Measurements from ENCODE around the gene ITPKB. TPM values are rescaled to one million over a fixed set of nuclear protein-coding genes. Genes with fewer than 3 reads are reported as not detected.
"Not testable (repeated sequence)": the region's sequence is repeated elsewhere in the genome, so short reads cannot be mapped to it uniquely, and the experiment has no call there.

The ITPKB gene
- total RNA-seq, 5 donors from 2014 or later (not counting 1 experiment from before 2014, with no cell fraction given), result 153 to 351 (median 179) TPM

DNA sequence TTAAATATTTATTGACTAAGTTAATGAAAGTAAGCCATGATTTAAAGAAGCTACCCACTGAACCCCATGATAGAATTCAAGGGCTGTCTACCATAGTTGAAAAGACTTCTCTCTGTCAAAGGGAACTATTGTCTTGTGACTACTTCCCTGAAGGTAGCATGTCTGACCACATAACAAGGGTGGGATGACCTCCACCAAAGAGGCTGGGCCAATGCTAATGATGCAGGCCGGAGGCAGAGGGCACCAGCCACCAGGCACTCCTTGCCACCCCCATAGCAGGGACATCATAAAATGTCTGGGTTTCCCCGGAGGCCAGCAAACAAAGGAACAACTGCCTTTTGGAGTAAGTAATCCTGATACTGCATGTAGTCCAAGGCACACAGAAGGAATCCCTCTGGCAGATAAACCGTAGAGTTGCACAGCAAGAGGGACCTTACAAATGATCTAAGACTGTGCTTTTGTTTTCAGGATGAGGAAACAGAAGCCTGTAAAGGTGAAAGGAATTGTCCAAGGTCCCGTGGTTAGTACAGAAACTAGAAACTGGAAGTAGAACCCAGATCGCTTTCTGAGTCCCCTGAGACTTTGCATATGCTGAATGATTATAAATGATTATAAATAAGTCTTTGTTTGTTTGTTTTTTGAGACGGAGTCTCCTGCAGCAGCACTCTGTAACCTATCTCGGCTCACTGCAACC is 33.5 kb upstream of the ITPKB start:
- Mint-ChIP-seq H3K9me3 (no peaks in the 10 kb centered on the region), H3K4me1 (no peaks in the 10 kb centered on the region), H3K4me3 (no peak overlapping the region), H3K27ac (no peak overlapping the region), H3K27me3 (no peaks in the 10 kb centered on the region), H3K36me3 (no peaks in the 10 kb centered on the region)
- ATAC-seq (replicated peaks in 1 of 4), result no peak
- WGBS (ENCODE audit: insufficient coverage), result 42% methylated on average over 2 of the region's 7 CpGs
- H3K27me3 ChIP-seq (replicated peaks in 1 of 2; ENCODE audit: control insufficient read depth in 2 of 2, extremely low read depth in 1 of 2, insufficient read depth in 2 of 2, low read length in 1 of 2), result no peaks in the 10 kb centered on the region
- H3K4me3 ChIP-seq (ENCODE audit: control insufficient read depth in 1 of 2, extremely low read depth in 1 of 2, low read length in 1 of 2), result no peak overlapping the region
- H3K4me1 ChIP-seq (ENCODE audit: control insufficient read depth in 1 of 2, extremely low read depth in 1 of 2, insufficient read depth in 2 of 2, low read length in 2 of 2), result no peaks in the 10 kb centered on the region
- no peaks in the 10 kb centered on the region for H3K36me3 ChIP-seq (ENCODE audit: control insufficient read depth in 2 of 2, extremely low read depth in 1 of 2, insufficient read depth in 1 of 2, low read length in 1 of 2)
- POLR2A ChIA-PET, result no interaction called here
- CTCF ChIA-PET, result no interaction called here
- no peaks in the 10 kb centered on the region for H3K9me3 ChIP-seq
- DNase-seq, result no peak
- H3K27ac ChIP-seq (ENCODE audit: low read length), result no peak overlapping the region

DNA sequence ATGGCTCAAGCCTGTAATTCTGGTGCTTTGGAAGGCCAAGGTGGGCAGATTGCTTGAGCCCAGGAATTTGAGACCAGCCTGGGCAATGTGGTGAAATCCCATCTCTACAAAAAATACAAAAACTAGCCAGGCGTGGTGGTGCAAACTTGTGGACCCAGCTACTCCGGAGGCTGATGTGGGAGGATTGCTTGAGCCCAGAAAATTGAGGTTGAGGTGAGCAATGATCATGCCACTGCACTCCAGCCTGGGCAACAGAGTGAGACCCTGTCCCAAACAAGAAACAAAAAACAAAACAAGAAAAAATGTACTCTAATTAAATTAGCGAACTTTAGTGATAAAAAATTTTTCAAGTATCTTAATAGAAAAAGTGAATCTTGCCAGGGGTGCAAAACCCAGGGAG is 28.1 kb upstream of the ITPKB start:
- WGBS (ENCODE audit: insufficient coverage), result no CpG with 5 or more reads among the region's 3 CpGs
- DNase-seq; H3K27me3 ChIP-seq (replicated peaks in 1 of 2; ENCODE audit: control insufficient read depth in 2 of 2, extremely low read depth in 1 of 2, insufficient read depth in 2 of 2, low read length in 1 of 2); H3K9me3 ChIP-seq; ATAC-seq (replicated peaks in 1 of 4); H3K27ac ChIP-seq (ENCODE audit: low read length); H3K4me3 ChIP-seq (ENCODE audit: control insufficient read depth in 1 of 2, extremely low read depth in 1 of 2, low read length in 1 of 2); H3K36me3 Mint-ChIP-seq; H3K9me3 Mint-ChIP-seq; CTCF ChIA-PET; H3K4me3 Mint-ChIP-seq; H3K27me3 Mint-ChIP-seq; H3K36me3 ChIP-seq (ENCODE audit: control insufficient read depth in 2 of 2, extremely low read depth in 1 of 2, insufficient read depth in 1 of 2, low read length in 1 of 2); H3K27ac Mint-ChIP-seq; POLR2A ChIA-PET: not testable (repeated sequence)
- peaks cover 21 to 25% (median 23%) of the 10 kb centered on the region in 3 donors for H3K4me1 Mint-ChIP-seq
- peaks cover 8 to 21% of the 10 kb centered on the region in 2 experiments for H3K4me1 ChIP-seq (ENCODE audit: control insufficient read depth in 1 of 2, extremely low read depth in 1 of 2, insufficient read depth in 2 of 2, low read length in 2 of 2)

DNA sequence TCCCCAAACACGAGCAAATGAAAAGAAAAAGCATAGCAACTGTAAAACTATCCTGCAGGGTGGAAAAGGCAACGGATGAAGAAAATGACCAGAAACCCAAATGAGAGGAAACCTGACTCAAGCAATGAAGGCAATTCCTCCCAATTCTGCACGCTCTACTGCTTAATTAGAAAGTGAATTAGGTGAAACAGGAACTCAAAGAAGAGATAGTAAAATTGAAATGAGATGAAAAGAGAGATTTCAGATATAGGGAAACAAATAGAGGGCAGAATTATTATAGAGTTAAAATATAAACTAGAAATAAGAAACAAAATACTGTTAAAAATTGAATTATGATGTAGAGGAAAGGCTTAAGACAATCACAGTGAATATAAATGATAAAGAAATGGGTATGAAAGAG is 27.5 kb upstream of the ITPKB start:
- no peak overlapping the region for H3K27ac Mint-ChIP-seq

DNA sequence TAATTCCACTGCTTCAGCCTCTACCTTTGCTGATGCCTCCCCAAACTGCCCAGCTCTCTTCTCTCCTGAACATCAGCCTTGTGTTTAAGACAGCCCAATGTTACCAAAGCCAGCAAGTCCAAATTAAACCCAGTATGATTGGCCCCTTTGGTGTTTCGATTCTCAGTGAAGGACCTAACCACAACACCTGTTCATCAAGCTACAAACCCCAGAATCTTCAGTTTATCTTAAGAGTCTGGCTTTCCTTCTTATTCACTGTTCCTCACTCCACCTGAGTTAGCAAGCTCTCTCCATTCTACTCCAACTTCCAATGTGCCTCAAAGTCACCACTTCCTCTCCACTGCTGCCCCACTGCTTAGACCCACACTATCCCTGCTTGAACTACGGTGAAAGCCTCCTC is 25.5 kb upstream of the ITPKB start:
- no peaks in the 10 kb centered on the region for H3K36me3 ChIP-seq (ENCODE audit: control insufficient read depth in 2 of 2, extremely low read depth in 1 of 2, insufficient read depth in 1 of 2, low read length in 1 of 2)
- ChIA-PET POLR2A (no interaction called here), CTCF (no interaction called here)
- peak overlapping the region; percentile 7 to 8 for H3K27ac Mint-ChIP-seq
- peaks cover 8 to 21% of the 10 kb centered on the region in 2 experiments for H3K4me1 ChIP-seq (ENCODE audit: control insufficient read depth in 1 of 2, extremely low read depth in 1 of 2, insufficient read depth in 2 of 2, low read length in 2 of 2)
- no peaks in the 10 kb centered on the region for H3K9me3 Mint-ChIP-seq
- peak overlapping the region; percentile 65 for H3K27ac ChIP-seq (ENCODE audit: low read length)
- H3K27me3 ChIP-seq (replicated peaks in 1 of 2; ENCODE audit: control insufficient read depth in 2 of 2, extremely low read depth in 1 of 2, insufficient read depth in 2 of 2, low read length in 1 of 2), result no peaks in the 10 kb centered on the region
- WGBS (ENCODE audit: insufficient coverage), result 43% methylated on average over 2 of the region's 2 CpGs
- H3K4me1 Mint-ChIP-seq, result peaks cover 21 to 25% (median 23%) of the 10 kb centered on the region in 3 donors
- H3K4me3 ChIP-seq (ENCODE audit: control insufficient read depth in 1 of 2, extremely low read depth in 1 of 2, low read length in 1 of 2), result no peak overlapping the region
- peak in 2 of 4 experiments; percentile 24 to 32 for ATAC-seq (replicated peaks in 1 of 4)
- H3K4me3 Mint-ChIP-seq, result peak overlapping the region in 1 of 3 donors; percentile 41
- H3K36me3 Mint-ChIP-seq, result no peaks in the 10 kb centered on the region
- DNase-seq, result no peak
- H3K27me3 Mint-ChIP-seq, result no peaks in the 10 kb centered on the region
- no peaks in the 10 kb centered on the region for H3K9me3 ChIP-seq

More for the DNA sequence above, 27.5 kb upstream of the ITPKB start:
- WGBS (ENCODE audit: insufficient coverage), result no CpG with 5 or more reads among the region's 3 CpGs
- Histone ChIP-seq H3K27ac (ENCODE audit: low read length) (no peak overlapping the region), H3K4me1 (ENCODE audit: control insufficient read depth in 1 of 2, extremely low read depth in 1 of 2, insufficient read depth in 2 of 2, low read length in 2 of 2) (peaks cover 8 to 21% of the 10 kb centered on the region in 2 experiments), H3K4me3 (ENCODE audit: control insufficient read depth in 1 of 2, extremely low read depth in 1 of 2, low read length in 1 of 2) (no peak overlapping the region), H3K9me3 (no peaks in the 10 kb centered on the region), H3K36me3 (ENCODE audit: control insufficient read depth in 2 of 2, extremely low read depth in 1 of 2, insufficient read depth in 1 of 2, low read length in 1 of 2) (no peaks in the 10 kb centered on the region), H3K27me3 (replicated peaks in 1 of 2; ENCODE audit: control insufficient read depth in 2 of 2, extremely low read depth in 1 of 2, insufficient read depth in 2 of 2, low read length in 1 of 2) (no peaks in the 10 kb centered on the region)
- Mint-ChIP-seq H3K4me1 (peaks cover 21 to 25% (median 23%) of the 10 kb centered on the region in 3 donors), H3K36me3 (no peaks in the 10 kb centered on the region), H3K9me3 (no peaks in the 10 kb centered on the region), H3K4me3 (no peak overlapping the region), H3K27me3 (no peaks in the 10 kb centered on the region)
- no peak for ATAC-seq (replicated peaks in 1 of 4)
- CTCF ChIA-PET, result no interaction called here
- POLR2A ChIA-PET, result no interaction called here
- DNase-seq, result no peak

DNA sequence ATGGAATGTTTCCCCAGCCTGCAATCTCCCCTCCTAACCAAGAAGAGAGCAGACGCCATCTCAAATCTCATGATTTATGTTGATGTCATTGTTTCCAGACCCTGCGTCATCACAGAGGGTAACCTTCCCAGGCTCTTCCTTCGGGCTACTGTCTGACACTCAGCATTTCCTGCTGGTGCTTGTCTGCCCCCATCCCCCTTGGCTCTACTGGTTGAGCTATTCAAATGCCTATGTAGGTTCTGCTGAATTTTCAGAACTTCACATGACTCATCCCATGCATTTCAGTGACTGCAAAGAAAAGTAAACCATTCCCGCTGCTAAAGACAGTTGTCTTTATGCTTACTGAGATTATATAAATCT is 24.8 kb upstream of the ITPKB start:
- H3K36me3 ChIP-seq (ENCODE audit: control insufficient read depth in 2 of 2, extremely low read depth in 1 of 2, insufficient read depth in 1 of 2, low read length in 1 of 2), result no peaks in the 10 kb centered on the region
- H3K9me3 Mint-ChIP-seq, result no peaks in the 10 kb centered on the region
- H3K36me3 Mint-ChIP-seq, result no peaks in the 10 kb centered on the region
- peaks cover 21 to 25% (median 23%) of the 10 kb centered on the region in 3 donors for H3K4me1 Mint-ChIP-seq
- no peak overlapping the region for H3K27ac ChIP-seq (ENCODE audit: low read length)
- no peak overlapping the region for H3K27ac Mint-ChIP-seq
- no peaks in the 10 kb centered on the region for H3K27me3 ChIP-seq (replicated peaks in 1 of 2; ENCODE audit: control insufficient read depth in 2 of 2, extremely low read depth in 1 of 2, insufficient read depth in 2 of 2, low read length in 1 of 2)
- no peaks in the 10 kb centered on the region for H3K27me3 Mint-ChIP-seq
- H3K4me1 ChIP-seq (ENCODE audit: control insufficient read depth in 1 of 2, extremely low read depth in 1 of 2, insufficient read depth in 2 of 2, low read length in 2 of 2), result peaks cover 8 to 21% of the 10 kb centered on the region in 2 experiments
- WGBS (ENCODE audit: insufficient coverage), result 17% methylated on average over 1 of the region's 4 CpGs
- H3K4me3 Mint-ChIP-seq, result peak overlapping the region in 1 of 3 donors; percentile 41
- POLR2A ChIA-PET, result interaction anchor here (0.5 to 0.7 kb wide), 2 partner anchors 24 to 34 kb away, joined by 5 read pairs; no protein-coding TSS in a partner anchor
- no peak overlapping the region for H3K4me3 ChIP-seq (ENCODE audit: control insufficient read depth in 1 of 2, extremely low read depth in 1 of 2, low read length in 1 of 2)
- ATAC-seq (replicated peaks in 1 of 4) (peak in 3 of 4 experiments; percentile 27 to 87 (median 33)), DNase-seq (peak in 8 of 35 experiments; percentile 2 to 28 (median 8))
- H3K9me3 ChIP-seq, result no peaks in the 10 kb centered on the region
- CTCF ChIA-PET, result no interaction called here

DNA sequence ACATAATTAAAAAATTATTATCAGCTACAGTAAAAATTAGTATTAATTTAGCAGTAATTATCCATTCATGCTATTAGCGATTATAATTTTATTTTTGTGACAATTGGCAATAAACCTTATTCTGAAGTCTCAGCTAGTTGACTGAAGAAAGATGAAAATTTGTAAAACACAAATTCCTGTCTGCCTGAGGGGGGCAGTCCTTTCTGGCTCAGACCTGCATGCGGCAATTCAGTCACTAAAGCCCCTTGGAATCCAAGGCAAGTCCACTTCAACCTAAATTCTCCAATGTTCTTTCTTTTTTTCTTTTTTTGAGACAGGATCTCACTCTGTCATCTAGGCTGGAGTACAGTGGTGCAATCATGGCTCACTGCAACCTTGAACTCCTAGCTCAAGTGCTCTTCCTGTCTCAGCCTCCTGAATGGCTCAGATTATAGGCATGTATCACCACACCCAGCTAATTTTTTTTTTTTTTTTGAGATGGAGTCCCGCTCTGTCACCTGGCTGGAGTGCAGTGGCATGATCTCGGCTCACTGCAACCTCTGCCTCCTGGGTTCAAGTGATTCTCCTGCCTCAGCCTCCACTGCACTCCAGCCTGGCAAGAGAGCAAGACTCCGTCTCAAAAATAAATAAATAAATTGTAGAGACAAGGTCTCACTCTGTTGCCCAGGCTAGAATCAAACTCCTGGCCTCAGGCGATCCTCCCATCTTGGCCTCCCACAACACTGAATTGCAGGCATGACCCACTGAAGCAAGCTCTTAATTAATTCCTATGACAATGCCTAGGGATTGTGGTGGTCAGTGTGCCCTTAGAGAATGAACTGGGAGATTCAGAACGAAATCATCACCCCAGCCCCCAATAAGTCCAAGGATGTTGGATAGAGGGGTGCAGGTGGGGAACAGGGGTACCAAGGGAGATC is 24.2 kb upstream of the ITPKB start:
- no peak overlapping the region for H3K27ac ChIP-seq (ENCODE audit: low read length)
- H3K4me1 ChIP-seq (ENCODE audit: control insufficient read depth in 1 of 2, extremely low read depth in 1 of 2, insufficient read depth in 2 of 2, low read length in 2 of 2), result peaks cover 8 to 21% of the 10 kb centered on the region in 2 experiments
- no peak overlapping the region for H3K4me3 ChIP-seq (ENCODE audit: control insufficient read depth in 1 of 2, extremely low read depth in 1 of 2, low read length in 1 of 2)
- Mint-ChIP-seq H3K9me3 (no peaks in the 10 kb centered on the region), H3K4me1 (peaks cover 21 to 25% (median 23%) of the 10 kb centered on the region in 3 donors), H3K4me3 (no peak overlapping the region), H3K36me3 (no peaks in the 10 kb centered on the region), H3K27ac (no peak overlapping the region), H3K27me3 (no peaks in the 10 kb centered on the region)
- H3K27me3 ChIP-seq (replicated peaks in 1 of 2; ENCODE audit: control insufficient read depth in 2 of 2, extremely low read depth in 1 of 2, insufficient read depth in 2 of 2, low read length in 1 of 2), result no peaks in the 10 kb centered on the region
- H3K9me3 ChIP-seq, result no peaks in the 10 kb centered on the region
- ATAC-seq (replicated peaks in 1 of 4) (no peak), DNase-seq (no peak)
- no peaks in the 10 kb centered on the region for H3K36me3 ChIP-seq (ENCODE audit: control insufficient read depth in 2 of 2, extremely low read depth in 1 of 2, insufficient read depth in 1 of 2, low read length in 1 of 2)
- 100% methylated on average over 1 of the region's 7 CpGs for WGBS (ENCODE audit: insufficient coverage)
- POLR2A ChIA-PET, result interaction anchor here (0.5 to 0.7 kb wide), 2 partner anchors 24 to 34 kb away, joined by 5 read pairs; no protein-coding TSS in a partner anchor
- CTCF ChIA-PET, result no interaction called here

Measured in T-cell (primary cell).